Cortex of kidney (tissue), 1 donor: ENCODE data around the gene TTC1.
"Not testable (repeated sequence)": the region's sequence is repeated elsewhere in the genome, so short reads cannot be mapped to it uniquely, and the experiment has no call there.

Source experiments
- DNase-seq: peaks from one replicate; lab custom pipeline; 2025; lab: John Stamatoyannopoulos, UW

TTC1 gene

DNA sequence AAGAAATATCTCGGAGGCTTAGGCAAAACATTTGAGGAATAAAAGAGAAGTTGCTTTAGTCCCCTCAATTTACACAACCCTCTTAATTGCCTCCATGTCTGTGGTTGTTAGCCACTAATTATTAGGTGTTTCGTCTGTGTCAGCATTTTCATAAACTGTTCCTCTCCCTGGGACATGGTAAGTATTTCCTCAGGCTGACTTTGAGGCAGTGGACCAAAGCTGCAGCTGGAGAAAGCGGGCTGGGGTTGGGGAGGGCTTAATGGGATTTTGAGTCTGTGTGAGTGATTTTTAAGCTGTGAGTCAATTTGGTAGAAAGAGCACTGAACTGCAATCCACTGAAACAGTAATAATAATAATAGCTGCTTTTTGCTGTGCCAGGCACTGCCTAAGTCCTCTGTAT, 13.0 kb upstream of the TTC1 start:
- DNase-seq = no peak

DNA sequence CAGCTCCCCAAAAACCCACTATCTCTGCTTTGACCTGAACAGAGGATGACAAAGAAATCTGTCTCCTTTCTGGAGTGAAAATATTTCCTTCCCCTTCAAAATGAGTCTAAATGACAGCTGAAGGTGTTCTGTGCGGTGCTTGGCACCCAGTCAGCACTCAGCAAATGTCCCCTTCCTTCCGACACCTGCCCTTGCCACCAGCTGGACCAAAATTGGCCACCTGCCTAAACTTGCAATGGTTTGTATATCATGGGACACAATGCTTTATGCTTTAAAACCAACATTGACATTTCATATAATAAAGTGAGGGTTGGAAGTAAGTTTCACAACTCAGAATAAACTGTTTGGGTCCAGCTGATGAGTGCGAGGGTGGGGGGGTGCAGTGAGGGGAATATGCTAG, 7.5 kb upstream of the TTC1 start:
- no peak for DNase-seq

DNA sequence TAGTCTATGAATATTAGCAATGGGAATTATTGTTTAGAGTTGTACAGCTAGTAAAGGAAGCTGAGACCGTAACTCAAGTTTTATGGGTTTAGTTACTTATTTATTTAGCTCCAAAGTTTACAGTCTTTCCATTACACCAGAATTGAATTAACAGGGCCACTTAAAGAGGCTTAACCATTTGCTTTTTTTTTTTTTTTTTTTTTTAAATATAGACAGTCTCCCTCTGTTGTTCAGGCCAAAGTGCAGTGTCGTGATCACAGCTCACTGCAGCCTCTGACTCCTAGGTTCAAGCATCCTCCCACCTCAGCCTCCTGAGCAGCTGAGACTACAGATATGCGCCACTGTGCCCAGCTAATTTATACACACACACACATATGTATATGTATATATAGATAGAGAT, 1.4 kb upstream of the TTC1 start:
- no peak for DNase-seq

DNA sequence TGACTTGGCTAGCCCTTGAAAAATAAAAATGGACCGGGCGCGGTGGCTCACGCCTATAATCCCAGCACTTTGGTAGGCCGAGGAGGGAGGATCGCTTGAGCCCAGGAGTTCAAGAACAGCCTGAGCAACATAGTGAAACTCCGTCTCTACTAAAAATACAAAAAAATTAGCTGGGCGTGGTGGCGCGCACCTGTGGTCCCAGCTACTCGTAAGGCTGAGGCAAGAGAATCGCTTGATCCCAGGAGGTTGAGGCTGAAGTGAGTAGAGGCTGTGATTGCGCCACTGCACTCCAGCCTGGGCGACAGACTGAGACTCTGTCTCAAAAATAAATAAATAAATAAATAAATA, 436 bp upstream of the TTC1 start:
- not testable (repeated sequence) for DNase-seq

DNA sequence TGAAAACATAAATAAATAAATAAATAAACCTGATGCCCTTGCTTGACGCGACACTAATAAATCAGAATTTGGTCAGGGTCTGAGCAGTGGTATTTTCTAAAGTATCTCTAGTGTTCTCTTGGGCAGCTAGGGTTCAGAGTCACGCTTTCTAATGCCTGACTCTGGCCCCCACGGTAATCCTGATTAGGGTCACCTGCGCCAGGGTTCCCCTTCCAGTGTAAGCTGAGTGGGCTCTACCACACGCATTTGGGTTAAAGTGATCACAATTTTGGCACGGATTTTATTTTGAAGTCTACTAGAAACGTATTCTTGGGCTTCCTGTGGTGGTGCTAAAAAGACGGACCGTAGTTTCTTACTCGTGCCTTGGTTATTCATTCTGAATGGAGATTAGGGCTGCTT, 651 bp downstream of the TTC1 start:
- no peak for DNase-seq

DNA sequence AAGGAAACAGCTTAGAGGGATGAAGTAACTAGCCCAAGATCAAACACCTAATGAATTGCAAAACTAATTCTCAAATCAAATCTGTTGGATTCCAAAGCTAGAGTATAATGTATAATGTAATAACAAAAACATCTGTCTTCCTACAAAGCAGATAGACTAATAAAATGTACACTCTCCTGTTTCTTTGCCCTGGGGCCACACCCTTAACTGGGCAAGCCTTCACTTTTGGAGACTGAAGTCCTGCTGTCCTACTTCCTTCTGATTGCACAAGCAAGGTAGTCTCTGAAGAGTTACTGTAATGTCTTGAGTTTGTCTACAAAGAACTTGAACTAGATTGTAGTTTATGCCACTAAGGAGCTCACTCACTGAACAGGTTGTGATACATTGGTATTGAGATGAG, 2.5 kb downstream of the TTC1 start:
- DNase-seq = no peak

DNA sequence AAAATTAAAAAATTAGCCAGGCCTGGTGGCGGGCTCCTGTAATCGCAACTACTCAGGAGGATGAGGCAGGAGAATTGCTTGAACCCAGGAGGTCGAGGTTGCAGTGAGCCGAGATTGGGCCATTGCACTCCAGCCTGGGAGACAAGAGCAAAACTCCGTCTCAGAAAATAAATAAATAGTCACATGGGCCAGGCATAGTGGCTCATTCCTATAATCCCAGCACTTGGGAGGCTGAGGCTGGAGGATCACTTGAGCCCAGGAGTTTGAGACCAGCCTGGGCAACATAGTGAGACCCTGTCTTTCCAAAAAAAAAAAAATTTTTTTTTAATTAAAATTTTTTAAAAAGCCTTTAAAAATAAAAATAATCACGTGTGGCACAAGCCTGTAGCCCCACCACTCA, 5.3 kb downstream of the TTC1 start:
- not testable (repeated sequence) for DNase-seq

DNA sequence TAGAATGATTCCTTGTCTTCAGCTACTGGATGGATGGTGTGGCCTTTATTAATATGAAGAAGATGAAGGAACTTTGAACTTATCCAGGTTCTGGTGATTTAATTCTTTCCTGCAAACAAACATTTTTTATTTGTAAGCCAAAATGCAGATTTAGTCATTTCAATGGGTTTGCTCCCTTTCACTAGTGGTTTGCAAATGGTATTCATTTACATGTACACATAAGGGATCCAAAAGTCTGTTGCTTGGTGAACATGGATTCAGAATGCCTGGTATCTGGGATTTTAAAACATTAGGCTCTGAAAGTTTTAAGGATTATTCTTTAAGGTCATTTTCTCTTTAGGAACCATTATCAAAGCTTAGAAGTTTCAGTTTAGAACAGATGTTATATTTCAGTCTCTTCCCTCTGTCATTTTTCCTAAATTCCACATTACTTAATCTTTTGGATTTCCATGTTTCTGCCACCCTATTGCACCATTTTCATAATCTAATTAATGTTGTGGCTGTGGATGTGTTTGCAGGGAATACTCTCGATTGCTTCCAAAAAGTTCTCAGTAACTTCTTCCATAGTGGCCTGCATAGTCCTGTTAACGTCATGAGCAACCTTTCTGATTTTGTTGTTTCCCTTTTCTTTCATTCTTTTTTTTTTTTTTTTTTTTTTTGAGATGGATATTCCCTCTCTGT, 10.1 kb downstream of the TTC1 start:
- DNase-seq = no peak

DNA sequence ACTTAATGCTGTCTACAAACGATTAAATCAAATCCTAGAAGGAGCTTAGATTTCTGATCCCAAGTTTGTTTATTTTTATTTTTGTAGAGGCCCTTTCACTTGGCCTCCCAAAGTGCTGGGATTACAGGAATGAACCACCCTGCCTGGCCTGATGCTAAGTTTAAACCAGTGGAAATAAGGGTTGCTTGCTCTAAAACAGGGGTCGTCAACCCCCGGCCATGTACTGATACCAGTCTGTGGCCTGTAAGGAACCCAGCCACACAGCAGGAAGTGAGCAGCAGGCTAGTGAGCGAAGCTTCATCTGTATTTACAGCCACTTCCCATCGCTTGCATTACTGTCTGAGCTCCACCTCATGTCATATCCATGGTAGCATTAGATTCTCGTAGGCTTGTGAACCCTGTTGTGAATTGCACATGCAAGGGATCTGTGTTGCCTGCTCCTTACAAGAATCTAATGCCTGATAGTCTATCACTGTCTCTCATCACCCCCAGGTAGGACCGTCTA, 11.4 kb downstream of the TTC1 start:
- no peak for DNase-seq

DNA sequence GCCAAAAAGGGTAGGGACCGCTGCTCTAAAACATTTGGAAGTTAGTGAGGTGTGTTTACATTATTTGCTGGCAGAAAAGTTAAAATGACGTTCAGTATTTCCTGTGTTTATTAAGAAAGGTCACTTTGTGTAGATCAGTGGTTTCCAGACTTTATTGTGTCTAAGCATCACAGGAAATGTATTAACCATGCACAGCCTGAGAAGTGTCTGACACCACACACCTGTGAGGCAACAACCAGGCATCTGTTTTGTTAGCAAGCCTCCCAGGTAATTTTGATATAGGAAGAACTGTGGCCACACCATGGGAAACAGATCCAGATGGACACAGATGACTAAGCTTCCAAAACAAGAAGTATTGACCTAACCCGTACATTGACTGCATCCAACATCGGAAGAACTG, 12.0 kb downstream of the TTC1 start:
- DNase-seq = no peak

DNA sequence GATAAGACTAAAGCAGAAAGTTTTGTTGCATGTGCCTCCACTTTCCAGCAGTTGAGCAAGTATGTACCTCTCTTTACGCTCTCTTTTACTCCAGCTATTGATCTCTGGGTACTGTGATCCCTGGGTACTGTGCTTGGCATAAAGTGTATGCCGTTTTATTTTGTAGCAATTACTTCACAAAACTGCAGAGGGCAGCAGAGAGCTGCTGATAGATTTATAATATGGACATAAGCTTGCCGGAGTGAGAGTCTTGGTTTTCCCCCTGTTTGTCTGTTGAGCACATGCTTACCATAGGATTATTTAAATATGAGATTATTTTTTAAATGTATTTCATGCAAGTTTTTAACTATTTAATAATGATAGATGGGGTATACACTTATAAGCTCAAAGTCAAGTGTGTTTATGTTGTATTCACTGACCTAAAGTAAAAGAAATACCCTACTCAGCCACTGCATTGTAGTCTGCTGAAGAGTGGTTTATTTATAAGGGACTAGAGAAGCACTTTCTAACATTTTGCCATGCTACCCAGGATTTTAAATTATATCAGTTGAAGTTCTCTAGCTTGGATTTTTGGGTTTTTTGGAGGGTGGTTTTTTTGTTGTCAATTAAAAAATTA, 13.0 kb downstream of the TTC1 start:
- no peak for DNase-seq

DNA sequence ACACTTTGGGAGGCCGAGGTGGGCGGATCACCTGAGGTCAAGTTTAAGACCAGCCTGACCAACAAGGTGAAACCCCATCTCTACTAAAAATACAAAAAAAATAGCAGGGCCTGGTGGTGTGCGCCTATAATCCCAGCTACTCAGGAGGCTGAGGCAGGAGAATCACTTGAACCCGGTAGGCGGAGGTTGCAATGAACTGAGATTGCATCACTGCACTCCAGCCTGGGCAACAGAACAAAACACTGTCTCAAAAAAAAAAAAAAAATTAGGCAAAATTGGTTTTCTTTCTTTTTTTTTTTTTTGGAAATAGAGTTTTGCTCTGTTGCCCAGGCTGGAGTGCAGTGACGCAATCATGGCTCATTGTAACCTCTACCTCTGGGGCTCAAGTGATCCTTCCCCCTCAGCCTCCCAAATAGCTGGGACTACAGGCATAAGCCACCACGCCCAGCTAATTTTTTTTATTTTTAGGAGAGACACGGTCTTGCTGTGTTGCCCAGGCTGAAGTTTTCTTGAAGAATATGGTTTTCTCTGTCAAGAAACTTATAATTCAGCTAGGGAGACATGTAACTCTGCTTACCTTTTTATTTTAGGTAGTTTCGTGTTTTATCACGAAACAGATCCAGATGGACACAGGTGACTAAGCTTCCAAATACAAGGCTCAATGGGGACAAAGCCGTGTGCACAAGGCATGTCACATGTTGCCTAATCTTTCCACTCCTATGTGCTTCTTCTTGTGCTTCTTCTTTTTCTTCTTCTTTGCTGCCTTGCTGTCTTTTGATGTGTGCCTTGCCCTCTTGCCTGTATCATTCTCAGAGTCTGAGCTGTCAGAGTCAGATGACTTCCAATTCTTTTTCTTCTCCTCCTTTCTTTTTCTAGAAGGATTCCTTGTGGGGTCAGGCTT, 14.3 kb downstream of the TTC1 start:
- no peak for DNase-seq

DNA sequence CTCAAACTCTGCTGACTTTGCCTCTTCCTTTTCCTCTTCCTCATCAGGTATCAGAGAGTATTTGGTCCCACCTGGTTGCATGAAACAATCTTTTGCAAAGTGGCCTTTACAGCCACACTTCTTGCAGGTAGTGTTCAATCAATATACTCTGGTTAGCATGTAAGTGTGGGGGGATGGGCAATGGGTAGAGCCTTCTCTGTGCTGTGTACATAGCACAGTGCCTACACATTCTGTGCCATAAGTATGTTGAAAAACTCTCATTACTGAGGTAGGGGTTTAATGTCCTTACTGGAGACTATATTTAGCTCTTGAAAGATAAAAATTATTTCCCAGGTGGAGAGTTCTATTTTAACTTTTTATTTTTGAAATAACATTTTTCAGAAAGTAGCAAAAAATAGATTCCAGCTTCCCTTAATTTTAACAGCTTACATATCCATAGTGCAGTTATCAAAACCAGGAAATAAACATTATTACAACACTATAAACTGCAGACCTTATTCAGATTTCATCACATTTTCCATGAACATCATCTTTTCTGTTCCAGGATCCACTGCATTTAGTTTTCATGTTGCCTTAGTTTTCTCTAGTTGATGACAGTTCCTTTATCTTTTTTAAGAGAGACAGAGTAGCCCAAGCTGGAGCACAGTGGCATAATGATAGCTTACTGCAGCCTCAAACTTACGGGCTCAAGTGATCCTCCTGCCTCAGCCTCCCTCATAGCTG, 15.1 kb downstream of the TTC1 start:
- no peak for DNase-seq

DNA sequence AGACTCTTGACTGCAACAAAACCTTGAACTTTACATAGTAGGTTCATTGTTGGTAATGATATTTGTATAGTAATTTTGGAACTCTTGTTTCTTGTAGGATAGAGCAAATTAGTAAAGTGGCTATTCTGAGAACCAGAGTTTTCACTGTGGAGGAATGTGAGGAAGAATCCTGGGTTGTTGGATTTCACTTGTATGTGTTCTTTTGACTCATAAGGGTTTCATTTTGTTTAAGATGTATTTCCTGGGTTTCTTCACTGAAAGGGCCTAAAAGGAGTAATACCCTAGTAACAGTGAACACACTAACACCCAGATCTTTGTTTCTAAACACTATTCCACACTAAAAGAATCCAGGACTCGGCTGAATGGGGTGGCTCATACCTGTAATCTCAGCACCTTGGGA, 20.1 kb downstream of the TTC1 start:
- DNase-seq = no peak

DNA sequence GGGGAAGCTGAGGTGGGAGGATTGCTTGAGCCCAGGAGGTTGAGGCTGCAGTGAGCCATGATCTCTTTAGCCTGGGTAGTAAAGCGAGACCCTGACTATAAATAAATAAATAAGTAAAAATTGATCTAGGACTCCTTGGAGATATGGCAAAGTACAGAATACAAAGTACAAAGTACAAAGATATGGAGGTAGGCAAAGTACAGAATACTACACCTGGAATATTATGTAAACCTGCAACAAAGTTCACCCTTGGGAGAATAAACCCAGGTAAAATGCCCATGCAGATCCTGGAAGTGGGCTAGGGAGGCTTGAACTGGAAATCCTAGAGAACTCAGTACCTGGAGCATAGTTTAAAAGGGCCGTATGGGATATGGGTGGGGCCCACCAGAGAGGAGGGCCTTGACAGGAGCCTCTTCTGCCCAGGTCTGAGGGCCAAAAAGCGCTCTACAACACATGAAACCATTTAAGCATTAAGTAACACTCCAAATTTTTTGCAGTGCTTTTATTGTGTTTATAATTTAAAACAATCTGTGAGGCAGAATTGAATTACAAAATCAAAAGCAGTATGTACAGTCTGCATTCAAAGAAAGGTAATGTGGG, 20.7 kb downstream of the TTC1 start:
- no peak for DNase-seq

DNA sequence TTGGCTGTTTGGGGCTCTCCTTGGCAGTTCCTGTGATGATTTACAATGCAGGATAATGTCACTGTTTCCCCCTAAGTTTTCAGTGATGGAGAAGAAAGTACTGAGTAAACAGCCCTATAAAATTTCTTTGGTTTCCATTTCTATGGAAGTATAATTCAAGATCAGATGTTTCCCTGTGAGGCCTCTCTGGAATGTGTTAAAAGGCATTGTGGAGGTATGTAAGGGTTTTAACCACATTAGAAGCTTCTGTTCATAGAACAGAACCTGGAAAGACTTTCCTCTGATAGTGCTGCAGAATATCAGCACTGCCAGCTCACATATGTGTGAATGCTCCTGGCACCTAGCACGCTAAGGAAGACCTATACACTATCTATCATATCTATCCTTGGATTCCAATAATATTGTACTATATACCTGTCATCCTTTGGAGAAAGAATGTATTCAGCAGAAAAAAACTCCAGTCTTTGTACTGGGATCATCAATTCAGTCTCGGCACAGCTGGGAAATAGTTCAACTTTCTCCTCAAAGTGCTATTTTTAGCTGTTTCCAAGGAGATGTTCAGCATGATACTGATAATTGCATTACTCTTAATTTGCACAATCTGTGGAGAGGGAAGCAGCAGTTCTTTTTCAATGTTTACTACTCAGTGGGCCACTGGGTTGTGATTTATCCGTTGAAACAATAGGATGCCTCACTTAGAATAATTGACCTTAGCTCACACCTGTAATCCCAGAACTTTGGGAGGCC, 21.9 kb downstream of the TTC1 start:
- no peak for DNase-seq

DNA sequence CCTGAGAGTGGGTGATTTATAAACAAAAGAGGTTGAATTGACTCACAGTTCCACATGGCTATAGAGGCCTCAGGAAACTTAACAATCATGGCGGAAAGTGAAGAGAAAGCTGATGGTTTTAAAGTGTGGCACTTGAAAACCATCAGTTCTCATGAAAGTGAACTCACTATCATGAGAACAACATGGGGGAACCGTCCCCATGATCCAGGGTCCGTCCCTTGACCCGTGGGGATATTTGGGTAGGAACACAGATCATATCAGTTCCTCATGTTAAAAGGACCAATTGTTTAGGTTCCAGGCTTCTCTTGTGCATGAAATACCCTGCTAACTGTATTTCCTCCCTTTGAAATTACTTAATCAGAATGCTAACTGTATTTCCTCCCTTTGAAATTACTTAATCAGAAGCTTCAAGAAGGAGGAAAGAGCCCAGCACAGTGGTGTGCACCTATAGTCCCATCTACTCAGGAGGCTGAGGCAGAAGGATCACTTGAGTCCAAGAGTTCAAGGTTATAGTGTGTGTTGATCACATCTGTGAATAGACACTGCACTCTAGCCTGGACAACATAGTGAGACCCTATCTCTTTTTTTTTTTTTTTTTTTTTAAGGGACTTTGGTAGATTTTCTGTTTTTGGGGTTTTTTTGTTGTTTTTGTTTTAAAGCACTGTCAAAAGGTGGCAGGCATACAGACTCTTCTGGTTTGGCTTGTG, 24.8 kb downstream of the TTC1 start:
- no peak for DNase-seq

DNA sequence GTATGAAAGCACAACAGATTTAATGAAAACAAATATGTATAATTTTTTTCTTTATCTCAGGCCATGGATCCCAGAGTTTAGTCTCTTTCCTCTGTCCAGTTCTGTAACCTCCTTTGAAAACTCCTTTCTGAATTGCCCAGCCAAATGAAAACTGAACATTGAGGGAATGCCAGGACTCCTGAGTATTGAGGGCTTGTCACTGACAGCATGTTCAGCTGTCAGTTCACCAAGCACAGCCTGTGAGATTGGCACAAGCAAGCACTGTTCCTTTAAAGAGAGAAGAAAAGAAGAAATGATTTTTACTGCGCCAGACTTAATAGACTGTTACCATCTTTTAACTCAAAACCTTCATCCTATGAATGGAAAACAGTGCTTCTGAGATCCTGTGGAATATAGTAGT, 27.3 kb downstream of the TTC1 start:
- DNase-seq = no peak

DNA sequence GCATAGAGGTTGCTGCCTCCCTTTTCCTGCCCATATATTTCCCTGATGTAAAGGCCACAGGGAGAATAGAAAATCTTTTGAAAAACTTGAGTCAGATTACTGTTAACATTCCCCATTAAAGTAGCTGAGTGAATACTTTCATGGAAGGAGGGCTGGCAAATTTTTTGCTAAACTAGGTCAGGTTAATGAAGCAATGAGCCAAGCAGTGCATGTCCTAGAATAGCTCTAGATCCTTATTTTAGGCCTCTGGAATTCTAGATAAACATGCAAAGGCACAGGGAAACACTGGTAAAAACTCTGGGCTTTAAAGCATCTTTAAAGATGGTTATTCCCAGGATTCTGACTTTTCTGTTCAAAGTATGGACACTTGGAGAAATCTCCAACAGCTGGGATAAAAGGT, 27.9 kb downstream of the TTC1 start:
- no peak for DNase-seq

DNA sequence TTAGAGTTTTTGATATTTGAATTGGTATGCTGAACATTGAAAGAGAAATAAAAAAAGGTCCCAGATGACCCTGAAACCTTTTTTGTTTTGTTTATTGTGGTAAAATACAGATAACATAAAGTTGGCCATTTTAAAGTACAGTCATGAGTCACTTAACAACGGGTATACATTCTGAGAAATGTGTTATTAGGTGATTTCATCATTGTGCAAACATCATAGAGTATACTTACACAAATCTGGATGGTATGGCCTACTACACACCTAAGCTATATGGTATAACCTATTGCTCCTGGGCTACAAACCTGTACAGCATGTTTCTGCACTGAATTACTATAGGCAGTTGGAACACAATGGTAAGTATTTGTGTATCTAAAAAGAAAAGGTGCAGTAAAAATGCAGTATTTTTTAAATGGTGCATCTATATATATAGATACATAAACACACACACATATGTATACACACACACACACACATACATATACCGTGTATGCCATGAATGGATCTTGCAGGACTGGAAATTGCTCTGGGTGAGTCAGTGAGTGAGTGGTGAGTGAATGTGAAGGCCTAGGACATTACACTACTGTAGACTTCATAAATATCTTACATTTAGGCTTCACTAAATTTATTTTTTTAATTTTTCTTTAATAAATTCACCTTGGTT, 31.0 kb downstream of the TTC1 start:
- no peak for DNase-seq
